ENCODE results near the gene LRRC71.

- TF ChIP-seq POLR2A (IDR thresholded peaks at IDR 0.05; ENCODE audit: low read length) (no peak), GATA1 (IDR thresholded peaks at IDR 0.05; ENCODE audit: low read depth, low read length) (no peak)
Measured at GRCh38 chr1:156947818-156948525, 27.5 kb downstream of the LRRC71 start.

All from erythroblast (primary cell).